Uterus (tissue), 4 donors: ENCODE measurements around the gene ARMC2. TPM values are rescaled to one million over a fixed set of nuclear protein-coding genes. Genes with fewer than 3 reads are reported as not detected.

Experiments
- DNase-seq, 2 donors: peaks; one replicate each; pipeline ENCODE4 v3.0.0-alpha.2; 2019 to 2020
- H3K27ac ChIP-seq, 2 donors: fragments of 200-600 bp; sonication (generic); 1 replicate in 1 of 2; 2 replicates in 1 of 2; pipeline ENCODE4 v1.5.1; 2016 to 2018
- H3K27me3 ChIP-seq, 2 donors: fragments of 200-600 bp; sonication (generic); one replicate each; pipeline ENCODE4 v1.5.1; 2018 to 2019; ENCODE audit warnings: control low read depth in 1 of 2
- H3K36me3 ChIP-seq, 2 donors: fragments of 200-600 bp; sonication (generic); one replicate each; pipeline ENCODE4 v1.5.1; 2019; ENCODE audit warnings: control low read depth in 1 of 2
- H3K4me1 ChIP-seq, 2 donors: fragments of 200-600 bp; sonication (generic); one replicate each; pipeline ENCODE4 v1.5.1; 2018 to 2019; ENCODE audit warnings: control low read depth in 1 of 2
- H3K4me3 ChIP-seq, 2 donors: fragments of 200-600 bp; sonication (generic); 1 replicate in 1 of 2; 2 replicates in 1 of 2; pipeline ENCODE4 v1.5.1; 2018 to 2019; ENCODE audit warnings: mild to moderate bottlenecking in 1 of 2
- H3K9me3 ChIP-seq, 2 donors: fragments of 200-600 bp; sonication (generic); one replicate each; pipeline ENCODE4 v1.5.1; 2019; ENCODE audit warnings: control low read depth in 1 of 2
- POLR2A ChIP-seq, 2 donors: fragments of 450-650 bp; IDR thresholded peaks; one replicate each; pipeline ENCODE4 v1.6.1; 2016; ENCODE audit warnings: antibody characterized with exemption in 2 of 2, mild to moderate bottlenecking in 1 of 2, moderate library complexity in 1 of 2
- intact Hi-C: fragments of 100-400 bp; cut with DNase I; formaldehyde crosslinking; loops from one replicate; pipeline ENCODE4 v1.15.1; 2023; ENCODE audit warnings: low total_unique reads
- total RNA-seq, 4 donors: library from RNA; depleted of rRNA in 3 of 4; stranded (reverse); fragments of >200 nt in 3 of 4; gene quantifications; one replicate each; pipeline versions ENCODE4 v1.1.0 to v1.2.4, GENCODE V29; 2014 to 2023
- TF ChIP-seq, protein P1 (sequence below), 4 experiments: fragments of 200-600 bp in 2 of 4; fragments of 450-650 bp in 2 of 4; sonication (generic) in 2 of 4; IDR thresholded peaks; one replicate each; pipeline ENCODE4 v1.5.1; 2016 to 2019; ENCODE audit warnings: antibody characterized with exemption in 4 of 4, mild to moderate bottlenecking in 2 of 4, moderate library complexity in 1 of 4
- donor health status: DM: yes; HTN: yes; CAD: no.

Gene ARMC2
- total RNA-seq, 4 donors from 2014 or later: 5.1 to 15.1 (median 9.1) TPM; not detected in 1

DNA sequence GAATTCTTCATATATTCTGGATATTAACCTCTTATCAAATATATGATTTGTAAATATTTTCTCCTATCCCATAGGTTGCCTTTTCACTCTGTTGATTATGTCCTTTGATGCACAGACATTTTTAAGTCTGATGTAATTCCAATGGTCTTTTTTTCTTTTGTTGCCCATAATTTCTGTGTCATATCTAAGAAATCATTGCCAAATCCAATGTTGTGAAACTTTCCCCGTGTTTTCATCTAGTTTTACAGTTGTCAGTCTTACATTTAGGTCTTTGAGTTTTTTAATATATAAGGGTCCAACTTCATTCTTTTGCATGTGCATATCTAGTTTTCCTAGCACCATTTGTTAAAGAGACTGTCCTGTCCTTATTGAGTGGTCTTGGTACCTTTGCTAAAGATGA lies 134.9 kb downstream of the ARMC2 start:
- intact Hi-C loops: no loop called here
- TF ChIP-seq POLR2A (IDR thresholded peaks at IDR 0.05): no peak
- TF ChIP-seq, protein P1, sequence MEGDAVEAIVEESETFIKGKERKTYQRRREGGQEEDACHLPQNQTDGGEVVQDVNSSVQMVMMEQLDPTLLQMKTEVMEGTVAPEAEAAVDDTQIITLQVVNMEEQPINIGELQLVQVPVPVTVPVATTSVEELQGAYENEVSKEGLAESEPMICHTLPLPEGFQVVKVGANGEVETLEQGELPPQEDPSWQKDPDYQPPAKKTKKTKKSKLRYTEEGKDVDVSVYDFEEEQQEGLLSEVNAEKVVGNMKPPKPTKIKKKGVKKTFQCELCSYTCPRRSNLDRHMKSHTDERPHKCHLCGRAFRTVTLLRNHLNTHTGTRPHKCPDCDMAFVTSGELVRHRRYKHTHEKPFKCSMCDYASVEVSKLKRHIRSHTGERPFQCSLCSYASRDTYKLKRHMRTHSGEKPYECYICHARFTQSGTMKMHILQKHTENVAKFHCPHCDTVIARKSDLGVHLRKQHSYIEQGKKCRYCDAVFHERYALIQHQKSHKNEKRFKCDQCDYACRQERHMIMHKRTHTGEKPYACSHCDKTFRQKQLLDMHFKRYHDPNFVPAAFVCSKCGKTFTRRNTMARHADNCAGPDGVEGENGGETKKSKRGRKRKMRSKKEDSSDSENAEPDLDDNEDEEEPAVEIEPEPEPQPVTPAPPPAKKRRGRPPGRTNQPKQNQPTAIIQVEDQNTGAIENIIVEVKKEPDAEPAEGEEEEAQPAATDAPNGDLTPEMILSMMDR (IDR thresholded peaks at IDR 0.05): no peak
- no peak for DNase-seq
- Histone ChIP-seq H3K27me3 (no peaks in the 10 kb centered on the region), H3K27ac (no peak overlapping the region), H3K4me1 (no peaks in the 10 kb centered on the region), H3K4me3 (no peak overlapping the region), H3K9me3 (no peaks in the 10 kb centered on the region), H3K36me3 (no peaks in the 10 kb centered on the region)

DNA sequence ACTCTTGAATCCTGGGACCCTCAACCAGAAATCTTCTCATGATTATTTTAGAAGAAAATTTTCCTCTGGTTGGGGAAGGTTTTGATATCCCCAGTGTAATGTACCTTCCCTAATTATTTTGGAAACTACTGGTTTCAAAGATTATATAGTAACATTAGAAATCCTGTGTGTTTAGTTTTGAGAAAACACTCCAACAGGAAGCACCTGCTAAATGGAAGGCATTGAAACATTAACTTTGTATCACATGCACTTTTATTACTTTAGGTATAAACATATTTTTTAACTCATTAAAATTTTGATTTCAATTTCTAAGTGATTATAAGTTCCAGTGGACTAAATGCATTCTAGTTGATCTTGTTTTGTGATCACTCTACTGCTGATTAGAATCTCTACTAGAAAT lies 137.1 kb downstream of the ARMC2 start:
- Histone ChIP-seq H3K27ac (no peak overlapping the region), H3K9me3 (no peaks in the 10 kb centered on the region), H3K36me3 (no peaks in the 10 kb centered on the region), H3K4me3 (no peak overlapping the region), H3K27me3 (no peaks in the 10 kb centered on the region), H3K4me1 (no peaks in the 10 kb centered on the region)
- DNase-seq: no peak
- no peak for TF ChIP-seq POLR2A (IDR thresholded peaks at IDR 0.05)
- TF ChIP-seq, protein P1 (IDR thresholded peaks at IDR 0.05): no peak
- intact Hi-C loops: no loop called here

DNA sequence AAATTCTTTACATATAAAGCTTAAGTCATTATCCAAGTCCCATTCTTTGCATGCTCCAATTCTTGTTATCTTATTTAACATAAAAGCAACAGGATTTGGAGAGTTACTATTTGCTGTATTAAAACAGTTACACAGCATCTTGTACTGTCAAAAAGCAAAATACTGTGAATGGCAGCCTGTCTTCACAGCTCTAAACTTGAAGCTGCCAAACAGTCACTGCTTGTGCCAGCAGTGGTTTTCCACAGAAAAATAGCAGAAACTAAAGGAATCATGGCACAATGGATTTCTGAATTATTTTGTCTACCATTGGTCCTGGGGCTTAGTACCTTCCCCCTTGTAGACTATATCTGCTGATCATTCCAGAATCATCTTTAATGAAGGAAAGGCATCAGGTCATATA lies 138.9 kb downstream of the ARMC2 start:
- DNase-seq: no peak
- TF ChIP-seq, protein P1 (IDR thresholded peaks at IDR 0.05): no peak
- no peak for TF ChIP-seq POLR2A (IDR thresholded peaks at IDR 0.05)
- Histone ChIP-seq H3K4me3 (no peak overlapping the region), H3K27me3 (no peaks in the 10 kb centered on the region), H3K27ac (no peak overlapping the region), H3K36me3 (no peaks in the 10 kb centered on the region), H3K4me1 (no peaks in the 10 kb centered on the region), H3K9me3 (no peaks in the 10 kb centered on the region)
- intact Hi-C loops: no loop called here

DNA sequence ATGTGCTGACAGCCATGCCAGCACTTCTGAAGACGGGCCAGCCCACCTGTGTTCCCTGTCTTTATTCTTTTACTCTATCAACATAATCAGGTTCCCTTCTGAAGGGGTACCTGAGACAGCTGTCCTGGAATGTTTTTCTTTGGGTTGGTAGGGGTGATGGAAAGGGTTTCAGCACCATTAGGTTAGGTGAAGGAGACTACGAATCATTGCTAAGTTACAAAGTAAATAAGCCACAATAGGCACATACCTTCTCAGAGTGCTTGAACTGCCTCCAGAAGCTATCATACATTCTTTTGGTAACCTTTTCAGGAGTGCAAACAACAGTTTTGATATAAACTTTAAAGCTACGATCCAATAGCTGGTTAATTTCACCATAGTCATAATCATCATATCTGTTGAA lies 140.1 kb downstream of the ARMC2 start:
- DNase-seq: no peak
- Histone ChIP-seq H3K27ac (no peak overlapping the region), H3K36me3 (no peaks in the 10 kb centered on the region), H3K4me3 (no peak overlapping the region), H3K4me1 (no peaks in the 10 kb centered on the region), H3K9me3 (no peaks in the 10 kb centered on the region), H3K27me3 (no peaks in the 10 kb centered on the region)
- intact Hi-C loops: no loop called here
- TF ChIP-seq, protein P1 (IDR thresholded peaks at IDR 0.05): no peak
- no peak for TF ChIP-seq POLR2A (IDR thresholded peaks at IDR 0.05)

DNA sequence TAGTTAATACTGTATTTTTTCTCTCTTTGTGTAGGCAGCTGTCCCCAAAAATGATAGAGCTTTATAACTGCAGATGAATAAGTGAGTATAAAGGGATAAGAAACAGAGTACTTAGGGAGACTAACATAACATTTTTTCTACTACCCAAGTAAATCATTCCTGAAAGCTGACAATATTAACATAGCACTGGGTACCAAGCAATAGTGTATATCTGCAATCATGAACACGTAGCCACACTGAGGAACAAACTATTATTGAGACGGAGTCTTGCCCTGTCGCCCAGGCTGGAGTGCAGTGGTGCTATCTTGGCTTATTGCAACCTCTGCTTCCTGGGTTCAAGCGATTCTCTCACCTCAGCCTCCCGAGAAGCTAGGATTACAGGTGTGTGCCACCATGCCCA lies 140.5 kb downstream of the ARMC2 start:
- H3K36me3 ChIP-seq: no peaks in the 10 kb centered on the region
- no peak overlapping the region for H3K4me3 ChIP-seq
- no peak for DNase-seq
- TF ChIP-seq, protein P1 (IDR thresholded peaks at IDR 0.05): no peak
- TF ChIP-seq POLR2A (IDR thresholded peaks at IDR 0.05): no peak
- no peaks in the 10 kb centered on the region for H3K9me3 ChIP-seq
- no peaks in the 10 kb centered on the region for H3K27me3 ChIP-seq
- no peak overlapping the region for H3K27ac ChIP-seq
- intact Hi-C loops: no loop called here
- H3K4me1 ChIP-seq: no peaks in the 10 kb centered on the region
